ENCODE data around the gene NRG3.

DNA sequence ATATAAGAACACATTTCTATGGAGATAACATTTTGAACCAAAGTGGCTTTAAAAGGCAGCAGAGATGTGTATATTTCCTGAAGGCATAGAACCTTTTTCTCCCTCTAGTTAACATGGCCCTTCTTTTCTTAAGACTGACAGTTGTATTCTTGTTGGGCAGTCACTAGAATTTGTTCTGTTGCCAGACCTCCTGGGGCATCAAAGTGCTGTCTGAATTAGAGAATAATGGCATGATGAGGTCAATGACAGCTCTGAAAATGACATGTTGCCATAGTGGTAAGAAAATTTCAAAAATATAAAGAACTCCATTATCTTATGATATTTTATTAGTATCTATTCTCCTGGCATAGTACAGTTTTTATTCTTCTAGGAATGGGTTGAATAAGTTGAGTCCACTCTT is 446.7 kb downstream of the NRG3 start:
- TF ChIP-seq, protein P1, sequence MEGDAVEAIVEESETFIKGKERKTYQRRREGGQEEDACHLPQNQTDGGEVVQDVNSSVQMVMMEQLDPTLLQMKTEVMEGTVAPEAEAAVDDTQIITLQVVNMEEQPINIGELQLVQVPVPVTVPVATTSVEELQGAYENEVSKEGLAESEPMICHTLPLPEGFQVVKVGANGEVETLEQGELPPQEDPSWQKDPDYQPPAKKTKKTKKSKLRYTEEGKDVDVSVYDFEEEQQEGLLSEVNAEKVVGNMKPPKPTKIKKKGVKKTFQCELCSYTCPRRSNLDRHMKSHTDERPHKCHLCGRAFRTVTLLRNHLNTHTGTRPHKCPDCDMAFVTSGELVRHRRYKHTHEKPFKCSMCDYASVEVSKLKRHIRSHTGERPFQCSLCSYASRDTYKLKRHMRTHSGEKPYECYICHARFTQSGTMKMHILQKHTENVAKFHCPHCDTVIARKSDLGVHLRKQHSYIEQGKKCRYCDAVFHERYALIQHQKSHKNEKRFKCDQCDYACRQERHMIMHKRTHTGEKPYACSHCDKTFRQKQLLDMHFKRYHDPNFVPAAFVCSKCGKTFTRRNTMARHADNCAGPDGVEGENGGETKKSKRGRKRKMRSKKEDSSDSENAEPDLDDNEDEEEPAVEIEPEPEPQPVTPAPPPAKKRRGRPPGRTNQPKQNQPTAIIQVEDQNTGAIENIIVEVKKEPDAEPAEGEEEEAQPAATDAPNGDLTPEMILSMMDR (IDR thresholded peaks at IDR 0.05) = no peak
- TF ChIP-seq EZH2 (IDR thresholded peaks at IDR 0.05; ENCODE audit: borderline replicate concordance, insufficient read depth, low read depth, low read length, poor library complexity, severe bottlenecking) = no peak
